ENCODE results near the gene FHIT.

DNA sequence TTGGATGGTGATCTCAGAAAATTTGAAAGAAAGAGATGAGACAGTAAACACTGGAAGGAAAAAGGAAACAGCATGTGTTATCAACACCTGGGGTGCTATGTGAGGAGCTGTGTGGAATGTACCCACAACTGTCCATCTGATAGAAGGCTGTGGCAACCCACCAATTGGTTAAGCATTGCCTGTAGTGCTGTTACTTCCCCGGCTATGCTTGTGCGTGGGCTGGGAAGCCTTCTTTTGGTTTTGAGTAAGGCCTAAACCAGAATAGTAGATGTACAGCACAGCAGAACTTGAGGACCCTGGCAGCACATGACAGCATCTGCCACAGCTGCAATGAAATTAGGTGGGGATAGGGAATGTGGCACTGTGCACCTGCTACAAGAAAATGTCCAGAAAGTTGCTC lies 184.5 kb downstream of the FHIT start:
- TF ChIP-seq, protein P1, sequence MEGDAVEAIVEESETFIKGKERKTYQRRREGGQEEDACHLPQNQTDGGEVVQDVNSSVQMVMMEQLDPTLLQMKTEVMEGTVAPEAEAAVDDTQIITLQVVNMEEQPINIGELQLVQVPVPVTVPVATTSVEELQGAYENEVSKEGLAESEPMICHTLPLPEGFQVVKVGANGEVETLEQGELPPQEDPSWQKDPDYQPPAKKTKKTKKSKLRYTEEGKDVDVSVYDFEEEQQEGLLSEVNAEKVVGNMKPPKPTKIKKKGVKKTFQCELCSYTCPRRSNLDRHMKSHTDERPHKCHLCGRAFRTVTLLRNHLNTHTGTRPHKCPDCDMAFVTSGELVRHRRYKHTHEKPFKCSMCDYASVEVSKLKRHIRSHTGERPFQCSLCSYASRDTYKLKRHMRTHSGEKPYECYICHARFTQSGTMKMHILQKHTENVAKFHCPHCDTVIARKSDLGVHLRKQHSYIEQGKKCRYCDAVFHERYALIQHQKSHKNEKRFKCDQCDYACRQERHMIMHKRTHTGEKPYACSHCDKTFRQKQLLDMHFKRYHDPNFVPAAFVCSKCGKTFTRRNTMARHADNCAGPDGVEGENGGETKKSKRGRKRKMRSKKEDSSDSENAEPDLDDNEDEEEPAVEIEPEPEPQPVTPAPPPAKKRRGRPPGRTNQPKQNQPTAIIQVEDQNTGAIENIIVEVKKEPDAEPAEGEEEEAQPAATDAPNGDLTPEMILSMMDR (IDR thresholded peaks at IDR 0.05) = no peak
- TF ChIP-seq POLR2A (IDR thresholded peaks at IDR 0.05) = no peak

All from transverse colon (tissue), 3 donors.